Activated CD8-positive, alpha-beta memory T cell treated with anti-CD3 and anti-CD28 coated beads for 4 hours (primary cell): ENCODE data around the gene NPSR1.
"Not testable (repeated sequence)": the region's sequence is repeated elsewhere in the genome, so short reads cannot be mapped to it uniquely, and the experiment has no call there.

Experiments used
- DNase-seq, 2 donors: peaks; one replicate each; pipeline ENCODE4 v3.0.0-alpha.2; 2020; ENCODE audit warnings: low read depth in 2 of 2

Gene NPSR1

DNA sequence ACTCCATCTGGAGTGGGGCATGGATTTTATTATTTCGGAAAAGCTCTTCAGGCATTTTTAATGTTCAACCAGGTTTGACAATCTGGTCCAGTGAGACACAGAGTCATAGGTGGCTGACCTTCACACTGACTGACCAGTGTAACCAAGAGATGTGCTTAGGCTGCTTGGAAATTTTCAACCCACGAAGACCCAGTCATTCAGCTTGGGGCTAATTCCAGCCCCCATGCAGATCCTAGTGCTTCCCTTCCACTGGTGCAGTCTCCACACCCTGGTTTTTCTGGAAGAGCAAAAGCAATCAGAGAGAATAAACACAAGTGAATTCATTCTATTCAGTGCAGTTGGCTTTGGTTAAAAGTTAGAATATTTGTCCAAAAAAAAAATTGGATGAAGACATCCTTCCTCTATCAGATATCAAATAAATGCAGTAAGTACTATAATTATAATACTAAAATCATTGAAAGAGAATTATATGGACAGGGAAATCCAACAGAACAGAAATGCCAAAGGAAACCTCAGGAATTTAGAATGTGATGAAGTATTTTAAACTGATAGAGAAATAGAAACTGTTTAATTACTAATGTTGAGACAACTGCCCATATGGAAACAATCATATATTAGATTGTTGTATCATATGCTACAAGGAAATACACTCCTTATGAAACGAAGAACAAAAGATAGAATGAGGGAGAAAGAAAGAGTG lies 178.0 kb downstream of the NPSR1 start:
- no peak for DNase-seq

DNA sequence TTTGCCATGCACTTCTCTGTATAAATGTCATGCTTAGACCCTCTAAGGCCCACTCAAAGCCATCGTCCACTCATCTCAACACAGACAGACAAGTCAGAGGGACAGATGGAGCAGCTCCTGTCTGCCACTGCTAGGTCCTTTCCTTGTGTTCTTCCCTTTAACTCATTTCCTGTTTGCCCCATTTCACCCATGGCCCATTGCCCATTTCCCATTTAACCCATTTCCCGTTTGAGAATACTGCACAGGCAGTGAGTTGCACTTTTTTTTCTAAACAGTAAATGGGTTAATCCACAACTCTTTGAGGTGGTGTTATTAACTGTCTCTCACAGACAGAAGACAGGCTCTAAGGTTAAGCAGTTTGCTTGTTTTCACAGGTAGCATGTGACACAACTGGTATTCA lies 179.3 kb downstream of the NPSR1 start:
- no peak for DNase-seq

DNA sequence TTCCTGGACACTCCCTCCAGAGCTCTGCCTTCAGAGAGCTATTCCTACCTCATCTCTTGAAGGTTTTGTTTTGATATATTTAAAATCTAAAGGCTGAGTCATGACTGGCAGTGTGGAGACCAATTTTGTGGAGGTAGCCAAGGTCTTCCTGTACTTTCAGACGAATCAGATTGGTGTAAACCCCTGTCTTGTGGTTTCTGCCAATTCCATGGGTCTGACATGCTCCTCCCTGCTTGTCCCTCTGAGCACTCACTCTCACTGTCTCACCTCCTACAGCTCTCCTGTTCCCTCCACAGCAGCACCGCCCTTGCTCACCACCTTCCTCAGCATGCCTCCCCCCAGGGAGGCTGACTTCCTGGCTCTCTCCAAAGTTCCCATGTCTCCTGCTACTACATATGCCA lies 179.8 kb downstream of the NPSR1 start:
- no peak for DNase-seq

DNA sequence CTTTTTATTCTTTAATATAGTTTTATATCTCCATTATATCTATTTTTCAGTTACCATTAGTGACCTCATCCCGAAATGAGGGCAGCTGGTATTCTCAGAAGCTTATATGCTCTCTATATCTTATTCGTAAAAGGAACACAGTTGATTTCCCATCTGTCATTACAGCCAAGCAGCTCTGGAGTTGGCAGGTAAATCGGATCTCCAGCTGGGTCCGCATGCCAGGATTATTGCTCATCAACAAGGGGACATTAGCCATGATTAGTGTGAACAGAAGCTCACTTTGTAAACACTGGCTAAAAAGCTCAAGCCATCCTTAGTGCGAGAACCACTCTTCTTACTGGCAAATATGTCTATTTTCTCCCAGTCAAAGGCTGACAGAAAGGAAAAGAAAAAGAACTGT lies 180.3 kb downstream of the NPSR1 start:
- no peak for DNase-seq

DNA sequence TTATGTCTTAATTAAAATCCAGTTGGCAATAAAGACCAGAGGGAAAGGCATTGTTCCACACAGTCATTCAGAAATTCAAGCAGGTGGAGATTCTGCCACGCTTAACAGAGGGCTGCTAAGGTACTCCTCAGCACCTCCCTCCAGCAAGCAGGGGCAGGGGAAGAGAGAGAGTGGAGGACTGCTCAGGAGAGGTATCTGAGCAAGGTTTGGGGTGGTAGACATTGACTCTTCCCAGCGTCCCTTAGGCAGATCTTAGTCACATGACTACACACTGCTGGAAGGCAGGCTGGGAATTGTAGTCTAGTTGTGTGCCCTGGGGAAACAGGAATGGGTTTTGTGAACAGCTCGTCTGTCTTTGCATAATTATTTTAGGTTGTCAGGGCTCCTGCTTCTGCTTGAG lies 181.6 kb downstream of the NPSR1 start:
- no peak for DNase-seq

DNA sequence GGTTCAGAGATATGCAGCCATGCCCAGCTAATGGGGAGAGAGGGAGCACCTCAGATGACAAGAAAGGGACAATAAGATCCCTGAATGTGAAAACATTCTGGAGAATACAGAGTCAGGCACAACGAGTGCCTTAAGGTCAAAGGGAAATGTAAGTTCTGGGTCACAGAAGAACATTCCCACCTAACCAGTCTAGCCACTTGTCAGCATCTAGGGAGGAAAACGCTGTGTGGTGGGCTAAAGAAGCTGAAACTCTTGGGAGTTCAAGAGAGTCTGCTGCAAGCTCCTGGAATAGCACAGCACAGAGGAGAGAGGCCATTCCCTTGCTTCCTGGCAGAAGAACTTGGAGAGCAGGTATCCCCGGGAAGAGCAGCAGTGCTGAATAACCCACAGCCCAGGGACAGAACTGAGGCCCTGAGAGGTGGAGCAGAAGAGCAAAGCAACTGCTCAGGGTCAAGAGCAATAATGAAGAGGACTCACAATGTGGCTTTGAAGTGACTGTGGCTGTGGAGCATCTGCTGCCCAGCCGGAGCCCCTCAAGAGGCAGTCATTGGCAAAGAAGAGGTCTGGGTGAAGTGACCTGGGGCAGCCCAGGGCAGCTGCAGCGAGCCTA lies 182.3 kb downstream of the NPSR1 start:
- no peak for DNase-seq

DNA sequence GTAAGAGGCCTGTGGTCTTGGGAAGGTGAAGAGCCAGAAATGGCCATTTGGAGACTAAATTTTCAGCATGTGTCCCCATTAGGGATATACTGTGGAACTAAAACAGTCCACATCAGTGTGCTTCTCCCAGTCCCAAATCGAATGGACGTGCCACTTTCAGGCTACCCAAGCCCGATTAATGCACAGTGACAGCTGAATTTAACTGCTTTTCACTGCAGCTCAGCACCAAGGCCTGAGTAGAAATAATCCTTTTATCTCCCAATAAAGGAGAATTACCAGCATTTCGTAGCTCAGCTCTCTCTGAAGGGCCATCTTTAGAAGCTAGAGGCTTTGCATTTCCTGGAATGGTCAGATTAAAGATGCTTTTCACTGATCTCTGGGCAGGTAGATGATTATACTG lies 183.3 kb downstream of the NPSR1 start:
- DNase-seq: no peak

DNA sequence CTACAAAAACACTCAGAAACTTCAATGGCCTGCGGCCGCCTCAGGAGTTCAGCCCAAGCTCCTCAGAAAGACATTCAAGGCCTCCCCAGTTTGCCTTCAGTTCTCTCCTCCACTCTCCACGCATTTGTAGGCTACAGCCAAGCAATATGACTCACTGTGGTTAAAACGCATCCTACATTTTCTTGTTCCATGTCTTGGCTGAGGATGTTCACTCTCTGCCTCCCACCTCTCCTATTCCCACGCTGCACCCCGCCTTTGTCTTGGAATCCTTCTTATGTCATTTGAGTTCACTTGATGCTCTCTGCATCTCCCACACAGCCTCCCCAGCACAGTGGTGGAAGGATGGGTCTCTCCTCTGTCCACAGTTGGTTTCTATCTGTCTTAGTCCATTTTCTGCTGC lies 184.8 kb downstream of the NPSR1 start:
- DNase-seq: no peak

DNA sequence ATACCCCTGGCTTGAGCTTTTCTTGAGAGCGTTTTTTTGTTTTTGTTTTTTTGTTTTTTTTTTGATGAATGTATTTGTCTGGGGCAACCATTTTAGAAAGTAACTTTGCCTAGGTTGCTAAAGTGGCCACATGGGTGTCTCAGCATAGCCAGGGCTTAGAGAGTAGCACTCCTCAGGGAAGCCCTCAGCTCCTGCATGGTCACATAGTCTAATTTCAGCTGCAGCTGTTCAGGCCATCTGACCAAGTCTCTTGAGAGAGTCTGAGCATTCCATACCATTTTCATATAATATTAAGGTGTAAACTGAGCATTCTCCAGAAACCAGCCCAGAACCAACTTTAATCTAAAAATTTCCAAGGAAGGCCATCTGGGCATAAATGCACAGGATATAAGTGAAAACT lies 186.4 kb downstream of the NPSR1 start:
- no peak for DNase-seq

DNA sequence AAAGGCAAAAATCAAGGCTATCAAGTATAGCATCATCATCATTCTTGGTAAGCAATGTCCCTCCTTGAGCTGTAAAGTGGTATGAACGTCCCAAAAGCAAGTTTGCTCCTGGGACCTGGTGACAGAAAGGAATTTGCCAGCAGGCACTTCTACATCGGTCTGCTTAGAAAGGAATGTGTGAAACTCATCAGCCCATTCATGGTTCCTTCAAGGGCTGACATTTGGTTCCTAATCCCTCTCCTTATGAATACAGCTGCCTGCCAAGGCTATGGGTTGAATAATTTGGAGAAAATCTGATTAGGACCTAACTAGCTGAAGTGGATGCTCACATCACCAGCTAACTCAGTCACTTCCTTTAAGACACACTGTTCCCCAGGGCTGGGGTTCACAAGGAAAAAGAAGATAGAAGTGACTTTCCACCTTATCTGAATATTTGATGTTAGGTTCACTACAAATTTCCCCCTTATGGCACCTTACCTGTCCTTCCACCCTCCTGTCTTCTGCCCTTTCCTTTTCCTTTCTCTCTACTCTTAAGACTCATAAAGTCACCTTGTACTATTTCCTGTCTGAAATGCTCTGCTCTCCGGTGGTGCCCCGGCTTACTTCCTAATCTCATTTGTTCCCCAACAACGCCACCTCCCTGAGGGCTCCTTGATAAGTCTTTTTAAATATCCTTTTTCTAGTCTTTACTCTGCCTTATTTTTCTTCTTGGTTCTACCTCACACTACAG lies 187.1 kb downstream of the NPSR1 start:
- DNase-seq: no peak

DNA sequence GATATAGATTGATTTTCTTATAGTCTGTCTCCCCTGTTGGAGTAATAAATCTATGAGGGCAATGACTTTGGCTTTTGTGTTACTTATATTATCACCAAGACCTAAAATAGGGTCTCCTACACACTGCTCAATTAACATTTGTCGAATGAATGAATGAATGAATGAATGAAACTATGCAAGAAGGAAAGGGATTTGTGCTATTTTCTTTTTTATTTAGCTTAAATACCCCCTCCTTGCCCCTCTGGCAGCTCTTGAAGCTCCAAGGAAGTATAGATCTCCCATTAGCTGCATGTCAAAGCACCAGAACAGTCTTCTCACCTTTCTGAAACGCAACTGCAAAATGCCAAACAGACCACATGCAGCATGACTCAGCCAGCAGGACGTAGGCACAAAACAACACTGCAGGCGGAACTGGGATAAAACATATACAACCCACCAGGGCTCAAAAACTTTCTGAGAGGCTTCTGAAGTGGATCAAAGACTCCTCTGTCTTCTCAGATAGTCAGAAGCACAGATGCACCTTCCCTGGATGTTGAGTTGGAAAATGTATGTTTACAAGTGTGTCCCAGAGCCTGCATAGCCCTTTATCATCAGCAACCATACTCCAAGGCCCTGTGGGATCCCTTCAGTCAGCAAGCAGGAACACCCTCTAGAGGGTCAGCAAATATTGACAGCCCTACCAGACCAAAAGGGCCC lies 187.8 kb downstream of the NPSR1 start:
- DNase-seq: no peak

DNA sequence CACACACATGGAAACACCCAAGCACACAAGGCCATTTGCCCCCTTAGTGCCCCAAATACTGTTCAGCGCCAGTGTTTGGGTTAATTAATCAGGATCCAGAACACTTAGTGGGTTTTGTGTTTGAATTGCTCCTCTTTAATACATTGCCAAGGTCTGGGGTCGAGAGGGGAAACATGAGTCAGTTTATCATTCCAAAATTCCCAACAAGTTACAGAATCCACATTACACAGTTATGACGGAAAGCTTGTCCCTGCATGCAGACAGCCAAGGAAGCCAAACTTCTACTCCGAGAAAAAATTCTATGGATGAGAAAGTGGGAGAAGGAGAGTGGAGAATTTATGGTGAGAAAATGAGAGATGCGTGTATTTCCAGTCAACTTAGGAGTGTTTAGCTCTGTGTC lies 189.0 kb downstream of the NPSR1 start:
- DNase-seq: no peak

DNA sequence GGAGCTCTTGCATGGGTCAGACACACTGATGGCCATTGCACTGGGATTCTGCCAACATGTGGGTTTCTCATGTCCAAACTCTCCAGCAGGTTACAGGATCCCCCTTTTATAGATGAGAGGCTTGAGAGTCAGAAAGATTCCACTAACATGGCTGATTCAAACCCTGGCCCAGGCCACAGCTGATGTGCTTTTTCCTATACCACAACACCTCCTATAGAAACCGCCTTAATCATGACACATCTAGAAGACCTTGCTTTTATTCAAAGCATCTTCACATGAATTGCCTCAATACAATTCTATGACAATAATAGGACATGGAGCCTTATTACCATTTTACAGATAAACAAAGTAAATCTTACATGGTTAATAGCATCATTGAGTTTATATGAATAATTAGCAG lies 190.7 kb downstream of the NPSR1 start:
- no peak for DNase-seq

DNA sequence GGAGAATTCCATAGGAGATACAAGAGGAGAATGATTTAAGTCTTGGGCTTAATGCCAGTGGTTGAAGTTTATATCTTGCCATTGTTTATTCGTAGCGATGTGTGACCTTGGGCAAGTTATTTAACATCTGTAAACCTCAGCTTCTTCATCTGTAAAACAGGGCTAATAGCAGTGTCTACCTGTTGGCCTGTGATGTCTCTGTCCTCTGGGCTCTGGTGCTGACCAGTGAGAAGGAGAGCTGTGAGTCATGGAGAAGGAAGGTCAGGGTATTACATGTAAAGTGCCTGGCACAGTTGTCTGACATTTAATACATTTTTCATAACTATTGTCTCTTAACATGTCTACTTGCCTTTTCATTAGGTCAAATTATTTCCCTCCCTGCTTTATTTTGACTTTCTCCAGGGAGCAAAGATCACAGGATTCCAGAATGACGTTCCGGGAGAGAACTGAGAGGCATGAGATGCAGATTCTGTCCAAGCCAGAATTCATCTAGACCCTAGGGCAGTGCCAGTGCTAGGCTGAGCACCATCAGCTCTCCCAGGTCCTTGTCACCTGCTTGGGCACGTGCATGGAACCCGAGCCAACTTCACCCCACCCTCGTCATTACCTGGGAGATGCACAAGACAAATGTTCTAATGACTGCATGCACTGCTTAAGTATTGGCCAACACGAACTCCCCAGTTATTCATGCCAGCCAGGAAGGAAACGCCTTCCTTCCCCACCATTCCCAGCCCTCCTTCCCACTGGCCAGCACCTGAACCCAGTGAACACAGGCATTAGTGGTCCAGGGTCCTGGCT lies 191.3 kb downstream of the NPSR1 start:
- no peak for DNase-seq

DNA sequence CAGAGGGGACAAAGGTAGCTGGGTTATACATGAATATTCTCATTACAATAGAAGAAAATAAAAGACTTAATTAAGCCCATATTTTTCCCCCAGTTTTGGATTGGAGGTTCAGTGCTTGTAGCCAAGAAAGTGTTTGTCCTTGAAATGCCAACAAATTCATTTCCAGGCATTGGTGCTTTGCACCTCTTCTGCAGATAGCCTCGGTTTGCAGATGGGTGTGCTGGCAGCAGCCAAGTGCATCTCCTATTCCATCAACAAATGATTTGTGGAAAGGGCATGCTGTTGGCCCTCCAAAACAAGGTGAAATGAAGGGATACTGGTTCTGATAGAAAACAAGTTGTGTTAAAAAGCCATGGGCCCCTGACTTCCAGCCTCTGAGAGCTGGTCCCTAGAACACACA lies 192.0 kb downstream of the NPSR1 start:
- no peak for DNase-seq

DNA sequence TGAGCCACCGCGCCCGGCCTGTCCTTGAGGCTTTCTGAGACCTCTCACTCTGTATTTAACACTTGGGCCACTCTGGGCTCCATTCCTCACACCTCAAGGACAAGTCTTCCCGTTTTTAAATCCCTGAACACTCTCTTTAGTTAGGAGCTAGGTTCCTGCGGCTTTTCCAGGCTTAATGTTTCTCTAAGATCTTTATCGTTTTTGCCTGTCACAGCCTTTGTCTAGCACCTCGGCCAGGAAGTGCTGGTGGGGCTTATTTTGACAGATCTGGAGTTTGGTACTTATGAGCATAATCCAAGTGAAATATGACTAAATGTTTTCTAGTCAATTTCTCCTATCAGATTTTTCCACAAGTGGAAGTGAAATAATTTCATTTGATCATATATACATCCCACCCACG lies 192.7 kb downstream of the NPSR1 start:
- no peak for DNase-seq

DNA sequence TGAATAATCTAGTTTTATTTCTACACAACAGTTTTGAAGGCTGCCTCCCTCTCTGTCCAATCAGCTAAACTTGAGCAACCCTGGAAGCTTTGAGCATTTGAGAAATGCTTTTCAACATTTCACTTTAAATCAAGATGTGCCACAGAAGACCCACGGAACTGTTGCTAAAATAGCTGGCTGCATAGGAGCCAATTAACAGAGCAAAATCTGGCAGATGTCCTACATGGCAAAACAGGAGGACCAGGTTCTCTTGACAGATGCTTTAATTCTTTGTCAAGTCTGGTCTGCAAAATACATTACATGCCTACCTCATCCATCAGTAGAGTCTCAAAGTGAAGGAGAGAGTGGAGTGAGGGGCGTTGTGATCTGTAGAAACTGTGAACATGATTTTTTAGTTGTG lies 193.4 kb downstream of the NPSR1 start:
- no peak for DNase-seq

DNA sequence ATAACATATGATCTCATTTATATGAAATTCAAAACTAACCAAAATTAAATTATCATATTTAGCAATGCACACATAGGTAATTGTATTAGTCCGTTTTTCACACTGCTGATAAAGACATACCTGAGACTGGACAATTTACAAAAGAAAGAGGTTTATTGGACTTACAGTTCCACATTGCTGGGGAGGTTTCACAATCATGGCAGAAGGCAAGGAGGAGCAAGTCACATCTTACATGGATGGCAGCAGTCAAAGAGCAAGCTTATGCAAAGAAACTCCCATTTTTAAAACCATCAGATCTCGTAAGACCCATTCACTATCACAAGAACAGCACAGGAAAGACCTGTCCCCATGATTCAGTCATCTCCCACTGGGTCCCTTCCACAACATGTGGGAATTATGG lies 200.4 kb downstream of the NPSR1 start:
- not testable (repeated sequence) for DNase-seq

DNA sequence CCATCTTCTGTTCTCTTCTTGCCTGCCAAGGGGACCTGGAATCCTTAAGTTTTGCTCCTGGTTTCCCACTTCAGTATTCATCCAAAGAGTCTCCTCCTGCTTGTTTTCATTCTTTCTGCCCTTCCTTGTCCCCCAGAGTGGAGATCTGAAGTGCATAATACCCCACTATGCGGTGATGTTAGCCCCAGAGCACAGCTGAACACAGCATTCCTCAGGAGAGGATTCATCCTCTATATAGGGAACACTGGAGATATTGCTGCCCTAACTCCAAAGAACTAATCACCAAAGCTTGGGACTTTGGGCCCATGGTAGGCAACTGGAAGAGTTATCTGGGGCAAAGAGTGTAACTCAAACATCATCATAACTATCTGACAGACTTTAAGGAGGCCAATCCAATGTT lies 201.3 kb downstream of the NPSR1 start:
- DNase-seq: not testable (repeated sequence)

DNA sequence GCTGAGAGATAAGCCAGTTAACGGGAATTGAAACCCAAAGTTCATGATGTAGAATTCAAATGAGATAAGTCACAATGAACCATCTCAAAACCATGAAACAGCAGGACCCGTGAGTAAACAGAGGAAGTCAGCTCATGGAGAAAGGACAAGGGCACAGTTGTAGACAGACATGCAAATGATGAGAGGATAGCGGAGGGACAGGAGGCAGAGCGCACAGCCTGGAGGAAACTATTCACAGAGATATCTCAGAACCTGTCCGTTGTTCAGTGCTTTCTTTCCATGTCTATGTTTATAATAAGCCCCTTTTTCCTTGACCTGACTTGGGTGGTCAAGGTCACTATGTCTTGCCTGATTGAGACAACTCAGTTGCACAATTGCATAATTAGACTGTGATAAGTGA lies 208.2 kb downstream of the NPSR1 start:
- not testable (repeated sequence) for DNase-seq

DNA sequence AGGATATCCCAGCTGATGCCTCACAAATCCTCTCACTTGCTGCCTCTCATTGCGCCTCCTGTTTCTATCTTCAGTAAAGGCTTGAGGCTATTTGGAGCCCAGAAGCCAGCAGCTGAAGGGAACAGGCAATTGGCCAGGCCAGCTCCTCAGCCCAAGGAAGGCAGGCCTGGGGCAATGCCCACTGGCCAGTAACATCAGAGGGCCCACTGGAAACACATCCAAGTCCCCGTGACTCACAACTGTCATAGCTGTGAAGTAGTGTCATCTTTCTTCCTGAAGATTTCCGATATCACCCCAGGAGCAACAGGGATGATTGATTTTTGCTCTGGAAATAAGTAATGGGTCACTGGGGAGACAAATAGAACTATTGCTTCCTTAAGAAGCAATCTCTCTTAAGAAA lies 209.3 kb downstream of the NPSR1 start:
- not testable (repeated sequence) for DNase-seq

DNA sequence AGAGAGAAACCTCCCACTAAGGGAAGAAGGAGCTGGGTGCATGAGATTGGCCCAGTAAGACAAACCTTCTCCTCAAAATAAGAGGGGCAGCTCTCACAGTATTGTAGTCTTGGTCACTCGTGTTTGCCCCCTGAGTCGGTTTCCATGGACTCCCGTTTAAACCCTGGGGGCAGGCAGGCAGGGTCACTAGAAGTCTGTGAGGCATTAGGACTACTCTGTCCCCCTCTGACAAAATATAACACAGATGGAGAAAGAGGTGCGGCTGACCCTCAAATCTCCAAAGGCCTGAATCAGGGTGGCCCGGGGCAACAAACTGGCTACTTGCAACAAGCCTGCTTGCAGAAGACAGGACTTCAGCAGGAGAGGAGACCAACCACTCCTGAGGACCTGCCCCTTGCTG lies 210.6 kb downstream of the NPSR1 start:
- not testable (repeated sequence) for DNase-seq
